NOMO-1 treated with dmso at 0.1 percent for 144 hours (cell line): ENCODE data around the gene PTCHD1.

Experiments
- DNase-seq: peaks from one replicate; lab custom pipeline; 2025; ENCODE audit not compliant: unreplicated experiment; lab: John Stamatoyannopoulos, UW

PTCHD1 gene

DNA sequence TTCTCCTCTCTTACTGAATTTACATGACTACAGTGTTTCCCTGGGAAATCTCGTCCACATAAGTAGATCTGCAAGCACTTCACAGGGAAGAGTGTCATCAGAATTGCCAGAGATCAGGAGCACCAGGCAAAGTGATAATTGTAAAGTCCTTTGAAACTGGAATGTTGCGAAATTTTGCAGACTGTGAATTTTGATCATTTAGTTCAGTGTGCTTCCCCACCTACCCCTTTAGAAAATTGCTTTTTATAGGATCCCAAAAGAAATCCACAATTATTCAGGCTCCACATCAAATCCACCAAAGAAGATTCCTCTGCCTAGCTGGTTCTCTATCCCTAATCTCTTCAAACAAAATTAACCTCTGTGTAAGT lies 10.2 kb downstream of the PTCHD1 start:
- DNase-seq = no peak

GRCh38 chrX:23356189-23356588 lies 21.5 kb downstream of the PTCHD1 start:
- no peak for DNase-seq

- no peak for DNase-seq
Observed at GRCh38 chrX:23364416-23364815, 29.8 kb downstream of the PTCHD1 start.

GRCh38 chrX:23365541-23365940 lies 30.9 kb downstream of the PTCHD1 start:
- no peak for DNase-seq

GRCh38 chrX:23366914-23367313 lies 32.3 kb downstream of the PTCHD1 start:
- no peak for DNase-seq

- DNase-seq = no peak
Observed at GRCh38 chrX:23369027-23369426, 34.4 kb downstream of the PTCHD1 start.

- no peak for DNase-seq
Observed at GRCh38 chrX:23372220-23372902, 37.7 kb downstream of the PTCHD1 start.

GRCh38 chrX:23373129-23373804 lies 38.6 kb downstream of the PTCHD1 start:
- DNase-seq = no peak

DNA sequence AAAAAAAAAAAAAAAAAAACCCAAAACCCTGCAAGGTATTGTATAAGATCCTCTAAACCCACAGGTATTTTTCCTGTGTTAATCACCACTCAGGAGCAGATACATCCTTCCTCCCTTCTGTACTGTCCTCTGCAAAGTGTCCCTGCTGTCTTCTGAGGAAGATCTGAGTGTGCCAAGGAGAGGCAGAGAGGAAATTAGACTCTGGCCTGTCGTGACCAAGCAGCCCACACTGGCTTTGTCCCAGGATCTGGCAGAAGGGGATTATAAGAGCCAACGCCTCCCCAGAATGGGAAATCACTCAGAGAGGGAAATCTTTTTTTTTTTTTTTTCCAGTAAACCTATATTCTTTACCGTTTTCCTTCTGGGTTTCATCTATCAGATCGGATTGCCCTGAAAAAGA lies 39.6 kb downstream of the PTCHD1 start:
- DNase-seq = no peak

DNA sequence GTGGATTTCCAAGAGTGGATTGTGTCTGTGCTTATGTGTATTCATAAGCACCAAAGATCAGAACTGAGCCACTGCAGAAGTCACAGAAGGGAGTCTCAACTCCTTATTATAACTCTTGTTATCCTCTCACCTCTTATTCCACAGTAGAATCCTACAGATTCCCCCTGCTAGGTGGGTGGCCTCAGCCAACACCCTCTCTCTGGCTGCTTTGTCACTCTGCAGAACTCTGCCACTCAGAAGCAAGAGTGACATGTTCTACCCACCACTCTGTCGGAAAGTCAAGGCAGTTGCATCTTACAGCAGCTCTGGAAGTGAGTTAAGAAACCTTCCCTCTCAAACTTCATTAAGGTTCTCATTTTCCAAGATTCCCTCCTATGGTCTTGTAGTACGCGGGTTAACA lies 41.9 kb downstream of the PTCHD1 start:
- no peak for DNase-seq

- no peak for DNase-seq
Observed at GRCh38 chrX:23380581-23380980, 45.9 kb downstream of the PTCHD1 start.

DNA sequence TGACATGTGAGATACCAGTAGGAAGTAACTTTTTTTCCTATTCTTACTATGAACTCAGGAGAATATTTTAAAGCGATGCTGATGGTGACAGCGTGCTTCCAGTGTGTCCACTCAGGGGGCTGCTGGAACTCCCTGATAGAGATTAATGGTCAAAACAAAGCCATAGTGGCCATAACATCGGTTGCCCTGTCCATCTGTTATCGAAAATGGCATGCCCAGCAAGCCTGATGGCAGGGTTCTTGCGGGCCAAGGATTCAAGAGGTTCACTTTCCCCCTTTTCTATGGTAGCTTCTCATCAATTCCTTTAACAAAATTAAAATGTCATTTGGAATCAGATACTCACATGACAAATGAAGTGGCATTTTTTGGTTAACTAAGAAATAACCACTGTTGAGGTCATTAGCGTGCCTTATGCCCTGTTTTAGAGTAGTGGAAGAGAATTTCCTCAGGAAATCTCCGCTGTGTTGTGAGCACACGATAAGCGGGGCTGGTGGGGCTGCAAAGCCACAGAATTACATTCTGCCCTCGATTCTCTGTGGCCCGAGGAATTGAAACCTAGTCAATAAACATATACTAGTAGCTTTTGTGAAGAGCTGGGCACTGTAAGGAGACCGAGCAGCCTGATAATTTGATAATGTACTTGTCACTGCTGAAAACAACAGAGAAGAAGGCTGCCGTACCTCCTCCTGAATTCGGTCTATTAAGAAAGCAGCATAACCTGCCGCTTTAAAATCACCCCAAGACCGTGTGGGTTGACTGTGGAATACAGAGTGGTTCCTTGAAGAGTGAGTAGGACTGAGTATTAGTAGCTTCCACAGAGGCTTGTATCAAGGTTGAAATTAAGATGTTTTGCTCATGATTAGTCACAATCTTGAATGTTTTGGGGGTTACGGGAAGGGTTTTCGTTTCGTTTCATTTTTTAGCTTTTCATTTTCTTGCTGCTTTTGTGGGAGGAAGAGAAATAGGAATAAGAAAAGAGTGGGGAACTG lies 46.7 kb downstream of the PTCHD1 start:
- DNase-seq = no peak

GRCh38 chrX:23382572-23382971 lies 47.9 kb downstream of the PTCHD1 start:
- DNase-seq = no peak

- DNase-seq = no peak
Observed at GRCh38 chrX:23383411-23383810, 48.8 kb downstream of the PTCHD1 start.

- no peak for DNase-seq
Observed at GRCh38 chrX:23385242-23385641, 50.6 kb downstream of the PTCHD1 start.

DNA sequence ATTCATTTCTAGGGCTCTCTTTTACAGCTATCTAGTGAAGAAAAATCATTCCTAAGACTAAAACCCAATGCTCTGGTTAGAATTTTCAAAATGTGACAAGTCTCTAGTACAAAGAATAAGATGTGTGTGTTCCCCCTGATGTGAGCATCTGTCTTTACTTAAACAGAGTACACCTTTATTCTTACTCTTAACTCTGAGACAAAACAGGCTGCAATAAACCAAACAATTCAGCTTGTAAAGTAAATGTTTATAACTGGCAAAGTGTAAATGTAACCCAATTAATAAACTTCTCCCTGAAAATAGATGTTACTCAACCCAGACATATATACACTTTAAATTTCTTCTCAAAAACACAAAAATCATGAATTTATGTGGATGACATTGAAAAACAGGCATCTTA lies 51.6 kb downstream of the PTCHD1 start:
- DNase-seq = no peak

- DNase-seq = no peak
Observed at GRCh38 chrX:23386726-23387125, 52.1 kb downstream of the PTCHD1 start.

DNA sequence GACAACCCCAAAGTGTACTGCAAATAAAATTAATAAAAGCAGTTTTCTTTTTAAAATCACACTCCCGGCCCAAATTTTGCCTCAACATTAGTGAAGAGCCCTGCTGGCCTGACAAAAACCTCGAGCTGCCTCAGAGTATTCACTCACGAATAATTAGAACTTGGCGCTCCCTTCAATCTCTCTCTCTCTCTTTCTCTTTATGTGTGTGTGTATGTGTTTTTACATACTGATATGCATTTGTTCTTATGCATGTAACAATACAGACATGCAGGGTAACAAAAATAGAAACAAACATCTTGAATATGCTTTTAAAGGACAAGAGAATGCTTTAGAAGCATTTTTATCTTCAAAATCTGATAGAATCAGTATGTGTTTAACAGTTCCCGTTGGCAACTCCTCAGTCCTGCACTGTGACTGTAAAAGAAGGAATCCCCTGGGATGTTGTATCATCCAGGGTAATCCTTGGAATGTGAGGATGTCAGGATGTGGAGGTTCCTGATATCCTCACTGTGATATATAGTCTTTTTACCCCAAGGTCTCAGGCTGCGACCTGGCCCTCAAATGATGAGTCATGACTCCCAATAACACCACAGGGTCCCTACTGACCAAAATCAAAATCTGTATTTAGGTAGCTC lies 53.0 kb downstream of the PTCHD1 start:
- no peak for DNase-seq

DNA sequence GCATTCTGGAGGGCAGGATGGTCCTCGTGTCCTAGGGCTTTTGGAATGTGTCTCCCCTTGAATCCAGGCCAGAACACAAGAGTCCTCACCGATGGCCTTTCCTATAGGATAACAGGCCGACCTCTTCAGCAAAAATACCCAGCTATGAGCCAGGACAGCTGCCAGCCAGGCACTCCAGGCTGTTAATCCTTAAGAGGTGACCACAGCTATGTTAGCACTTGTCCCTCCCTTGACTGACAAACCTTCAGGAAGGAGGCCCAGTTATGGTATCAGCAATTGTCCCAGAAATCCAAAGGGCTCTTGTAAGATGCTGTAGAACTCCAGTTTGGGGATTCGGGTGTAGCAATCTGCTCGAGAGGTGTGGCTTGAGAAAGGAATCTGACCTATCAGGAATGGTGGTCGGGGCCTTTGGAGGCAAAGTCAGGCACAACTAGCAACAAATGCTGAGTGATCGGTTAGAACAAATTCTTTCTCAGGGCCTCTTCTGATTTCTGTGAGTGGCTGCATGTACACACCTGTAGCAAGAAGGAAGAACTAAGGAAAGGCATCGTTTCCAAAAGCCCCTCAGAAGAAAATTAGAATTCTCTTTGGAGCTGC lies 54.6 kb downstream of the PTCHD1 start:
- no peak for DNase-seq

DNA sequence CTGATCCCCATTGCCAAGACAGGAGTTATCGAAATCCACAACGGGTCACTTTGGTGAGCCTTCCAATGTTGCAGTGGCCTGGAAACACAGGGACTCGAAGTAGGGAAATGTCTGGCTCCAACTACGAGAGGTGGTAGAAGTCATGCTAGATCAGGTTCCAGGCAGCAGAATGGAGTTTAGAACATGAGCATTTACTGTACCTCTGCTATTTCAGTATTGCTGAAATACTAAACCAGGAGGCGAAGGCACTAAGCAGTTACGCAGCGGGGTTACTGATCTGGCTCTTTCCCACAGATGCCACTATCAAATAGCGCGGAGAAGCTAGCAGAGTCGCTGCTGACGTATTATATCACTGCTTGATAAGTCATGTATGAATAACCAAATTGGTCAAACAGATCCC lies 56.3 kb downstream of the PTCHD1 start:
- no peak for DNase-seq

DNA sequence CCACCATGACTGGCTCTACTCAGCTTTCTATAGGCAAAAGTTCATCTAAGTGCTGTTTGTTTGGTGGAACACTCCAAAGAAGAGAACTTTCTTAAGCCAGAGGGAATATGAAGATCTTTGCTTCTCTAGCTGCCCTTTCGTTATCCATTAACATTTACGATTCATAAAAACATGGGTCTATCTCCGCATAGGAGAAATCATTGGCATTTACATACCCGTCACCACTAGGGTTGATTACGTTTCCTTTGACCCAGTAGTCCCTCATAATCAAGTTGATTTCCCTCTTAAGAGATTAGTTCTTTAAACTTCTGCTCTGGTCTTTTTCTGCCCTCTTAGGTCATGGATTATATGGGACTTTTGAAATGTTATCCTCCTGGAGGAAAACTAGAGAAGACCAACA lies 57.5 kb downstream of the PTCHD1 start:
- DNase-seq = no peak
